ENCODE results near the gene LRGUK. TPM values are rescaled to one million over a fixed set of nuclear protein-coding genes. Genes with fewer than 3 reads are reported as not detected.

Gene LRGUK
- total RNA-seq, 1 experiment from 2014 or later = 0.19 TPM

DNA sequence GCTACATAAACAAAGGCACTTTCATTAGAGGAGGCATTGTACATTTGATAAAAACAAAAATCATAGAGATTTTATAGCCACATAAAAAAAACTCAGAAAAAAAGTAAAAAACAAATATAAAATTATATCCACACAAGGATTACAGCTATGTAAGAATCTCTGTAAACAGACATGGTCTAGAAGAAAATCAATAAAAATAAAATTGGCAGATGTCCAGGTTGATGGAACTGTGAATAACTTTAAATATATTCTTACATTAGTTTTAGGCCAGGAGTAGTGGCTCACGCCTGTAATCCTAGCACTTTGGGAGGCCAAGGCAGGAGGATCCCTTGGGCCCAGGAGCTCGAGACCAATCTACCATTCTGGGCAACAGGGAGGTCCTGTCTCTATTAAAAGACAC is 170.3 kb downstream of the LRGUK start:
- intact Hi-C loops (cut with micrococcal nuclease) = no loop called here
- no peaks in the 10 kb centered on the region for H3K27me3 Mint-ChIP-seq (ENCODE audit: insufficient read depth, unreplicated experiment)
- H3K9me3 Mint-ChIP-seq (ENCODE audit: unreplicated experiment) = no peaks in the 10 kb centered on the region
- H3K27ac Mint-ChIP-seq (ENCODE audit: low read depth, unreplicated experiment) = no peak overlapping the region
- ChIA-PET POLR2A (no interaction called here), CTCF (interaction anchor here (0.6 kb wide), 1 partner anchor 1305 kb away, joined by 3 read pairs; no protein-coding TSS in a partner anchor)
- BruUV-seq (replicated peaks) = no TSS peak
- DNase-seq (ENCODE audit: unreplicated experiment) = no peak
- no peaks in the 10 kb centered on the region for H3K4me1 Mint-ChIP-seq (ENCODE audit: insufficient read depth, unreplicated experiment)
- H3K4me3 Mint-ChIP-seq (ENCODE audit: unreplicated experiment) = no peak overlapping the region
- no peak for TF ChIP-seq CTCF (IDR thresholded peaks at IDR 0.05; ENCODE audit: unreplicated experiment)
- H3K36me3 Mint-ChIP-seq (ENCODE audit: insufficient read depth, unreplicated experiment) = peaks cover 17% of the 10 kb centered on the region

DNA sequence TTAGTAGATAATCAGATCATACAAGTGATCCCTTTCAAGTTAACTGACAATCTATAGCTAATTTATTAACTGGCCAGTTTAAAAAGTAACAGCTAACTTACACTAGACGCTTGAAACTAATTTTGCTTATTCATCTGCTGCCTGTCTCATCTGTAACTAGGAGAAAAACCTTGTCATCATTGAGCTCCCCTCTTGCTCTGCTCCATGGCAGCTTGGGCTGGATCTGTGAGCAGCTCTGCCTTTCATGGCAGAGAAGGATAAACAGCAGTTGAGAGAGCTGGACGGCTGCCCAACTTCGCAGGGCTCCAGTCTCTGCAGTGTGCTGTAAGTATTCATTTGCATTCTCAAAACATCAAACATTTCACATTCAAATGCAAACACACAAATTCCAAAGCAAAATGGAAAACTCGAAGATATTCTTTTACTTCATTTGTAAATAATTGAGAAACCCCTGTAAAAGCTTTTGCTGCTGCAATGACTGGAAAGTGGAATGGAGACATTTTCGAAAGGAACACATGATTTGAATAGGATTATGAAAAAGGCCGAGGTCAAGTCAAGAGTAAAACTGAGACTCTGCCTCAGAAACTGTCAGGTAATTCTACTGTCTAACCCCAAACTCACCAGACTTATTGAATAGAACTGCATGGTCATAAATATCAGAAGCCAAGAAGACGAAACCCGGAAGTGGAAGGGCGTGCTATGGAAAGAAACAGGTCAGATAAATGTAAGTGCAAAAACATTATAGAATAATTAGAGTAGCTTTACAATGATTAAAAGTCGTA is 172.0 kb downstream of the LRGUK start:
- H3K27ac Mint-ChIP-seq (ENCODE audit: low read depth, unreplicated experiment) = no peak overlapping the region
- no peak for DNase-seq (ENCODE audit: unreplicated experiment)
- H3K4me1 Mint-ChIP-seq (ENCODE audit: insufficient read depth, unreplicated experiment) = no peaks in the 10 kb centered on the region
- ChIA-PET CTCF (no interaction called here), POLR2A (interaction anchor here (0.7 kb wide), 1 partner anchor 9 kb away, joined by 3 read pairs; no protein-coding TSS in a partner anchor)
- peaks cover 18% of the 10 kb centered on the region for H3K36me3 Mint-ChIP-seq (ENCODE audit: insufficient read depth, unreplicated experiment)
- BruUV-seq (replicated peaks) = no TSS peak
- no peak overlapping the region for H3K4me3 Mint-ChIP-seq (ENCODE audit: unreplicated experiment)
- intact Hi-C loops (cut with micrococcal nuclease) = no loop called here
- no peaks in the 10 kb centered on the region for H3K27me3 Mint-ChIP-seq (ENCODE audit: insufficient read depth, unreplicated experiment)
- H3K9me3 Mint-ChIP-seq (ENCODE audit: unreplicated experiment) = no peaks in the 10 kb centered on the region
- no peak for TF ChIP-seq CTCF (IDR thresholded peaks at IDR 0.05; ENCODE audit: unreplicated experiment)

GRCh38 chr7:134300988-134301387 is 173.8 kb downstream of the LRGUK start:
- Mint-ChIP-seq H3K27ac (ENCODE audit: low read depth, unreplicated experiment) (no peak overlapping the region), H3K9me3 (ENCODE audit: unreplicated experiment) (no peaks in the 10 kb centered on the region), H3K27me3 (ENCODE audit: insufficient read depth, unreplicated experiment) (no peaks in the 10 kb centered on the region), H3K4me3 (ENCODE audit: unreplicated experiment) (no peak overlapping the region), H3K4me1 (ENCODE audit: insufficient read depth, unreplicated experiment) (no peaks in the 10 kb centered on the region), H3K36me3 (ENCODE audit: insufficient read depth, unreplicated experiment) (peaks cover 11% of the 10 kb centered on the region)
- no peak for TF ChIP-seq CTCF (IDR thresholded peaks at IDR 0.05; ENCODE audit: unreplicated experiment)
- ChIA-PET POLR2A (no interaction called here), CTCF (no interaction called here)
- intact Hi-C loops (cut with micrococcal nuclease) = no loop called here
- no peak for DNase-seq (ENCODE audit: unreplicated experiment)
- no TSS peak for BruUV-seq (replicated peaks)

- H3K27ac Mint-ChIP-seq (ENCODE audit: low read depth, unreplicated experiment) = no peak overlapping the region
- DNase-seq (ENCODE audit: unreplicated experiment) = no peak
- no peaks in the 10 kb centered on the region for H3K9me3 Mint-ChIP-seq (ENCODE audit: unreplicated experiment)
- no peak for TF ChIP-seq CTCF (IDR thresholded peaks at IDR 0.05; ENCODE audit: unreplicated experiment)
- H3K4me3 Mint-ChIP-seq (ENCODE audit: unreplicated experiment) = no peak overlapping the region
- peaks cover 17% of the 10 kb centered on the region for H3K36me3 Mint-ChIP-seq (ENCODE audit: insufficient read depth, unreplicated experiment)
- ChIA-PET CTCF (no interaction called here), POLR2A (no interaction called here)
- no peaks in the 10 kb centered on the region for H3K4me1 Mint-ChIP-seq (ENCODE audit: insufficient read depth, unreplicated experiment)
- BruUV-seq (replicated peaks) = no TSS peak
- no peaks in the 10 kb centered on the region for H3K27me3 Mint-ChIP-seq (ENCODE audit: insufficient read depth, unreplicated experiment)
- intact Hi-C loops (cut with micrococcal nuclease) = no loop called here
Measured at GRCh38 chr7:134301592-134301991, 174.5 kb downstream of the LRGUK start.
